Middle frontal gyrus (tissue), 1 donor: ENCODE results near the gene TEX29.

Experiments
- DNase-seq: peaks from one replicate; pipeline ENCODE4 v3.0.0-alpha.2; 2015; ENCODE audit warnings: low spot score; ENCODE audit errors: extremely low spot score

The TEX29 gene

DNA sequence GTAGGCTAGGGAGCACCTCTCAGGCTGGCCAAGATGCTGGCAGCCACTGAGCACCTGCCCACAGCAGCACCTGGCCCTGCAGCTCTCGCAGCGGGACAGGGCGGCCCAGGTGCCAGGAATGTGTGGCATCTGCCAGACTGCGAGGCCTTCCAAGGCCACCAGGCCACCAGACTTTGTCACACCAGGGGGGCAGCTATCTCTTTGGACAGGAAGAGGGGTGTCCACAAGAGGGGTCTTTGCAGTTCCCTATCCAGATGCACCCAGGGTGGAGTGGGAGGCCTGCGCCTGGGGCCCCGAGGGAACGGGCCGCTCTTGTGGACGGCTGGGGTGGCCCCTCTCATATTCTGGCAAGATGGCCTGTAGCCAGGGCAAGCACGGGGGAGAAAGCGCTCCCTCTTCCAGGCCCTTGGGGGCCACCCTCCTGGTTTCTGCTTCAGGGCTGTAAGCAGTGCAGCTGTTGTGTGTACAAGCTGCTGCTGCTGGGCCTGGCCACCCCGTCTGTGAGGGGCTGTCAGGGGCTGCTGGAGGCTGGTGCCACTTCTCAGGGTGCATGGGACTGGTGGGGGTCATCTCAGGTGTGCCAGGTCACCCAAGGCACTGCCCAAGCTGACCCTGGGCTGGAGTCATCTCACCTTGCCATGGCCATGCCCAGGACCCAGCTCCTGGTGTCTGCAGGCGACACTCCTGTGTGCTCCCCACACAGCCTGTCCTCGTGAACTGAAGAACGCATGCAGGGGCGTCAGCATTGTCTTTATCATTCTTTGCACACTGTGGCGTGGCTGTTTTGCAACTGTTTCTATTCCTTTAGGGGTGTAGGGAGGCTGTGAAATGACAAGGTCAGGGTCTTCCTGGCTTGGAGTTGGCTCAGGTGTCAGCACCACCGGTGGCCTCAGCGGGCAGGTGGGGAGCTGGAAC is 1.8 kb downstream of the TEX29 start:
- no peak for DNase-seq

DNA sequence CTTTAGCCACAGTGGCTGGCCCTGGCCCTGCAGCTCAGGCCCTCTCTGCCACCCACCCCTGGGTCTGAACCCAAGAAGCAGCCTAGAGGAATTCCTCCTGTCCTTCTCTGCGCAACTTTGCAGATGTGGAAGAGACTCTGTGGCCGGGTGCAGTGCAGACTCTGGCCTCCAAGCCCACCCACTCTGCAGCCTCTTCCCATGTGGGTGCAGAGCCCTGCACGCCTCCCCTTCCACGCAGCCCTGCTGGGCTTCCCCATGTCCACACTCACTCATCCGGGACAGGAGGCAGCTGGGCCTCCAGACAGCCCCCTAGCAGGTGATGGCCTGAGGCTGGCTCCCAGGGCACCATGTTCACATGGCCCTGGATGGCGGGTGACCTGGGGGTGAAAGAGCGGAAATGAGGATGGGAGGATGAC is 2.5 kb downstream of the TEX29 start:
- no peak for DNase-seq

DNA sequence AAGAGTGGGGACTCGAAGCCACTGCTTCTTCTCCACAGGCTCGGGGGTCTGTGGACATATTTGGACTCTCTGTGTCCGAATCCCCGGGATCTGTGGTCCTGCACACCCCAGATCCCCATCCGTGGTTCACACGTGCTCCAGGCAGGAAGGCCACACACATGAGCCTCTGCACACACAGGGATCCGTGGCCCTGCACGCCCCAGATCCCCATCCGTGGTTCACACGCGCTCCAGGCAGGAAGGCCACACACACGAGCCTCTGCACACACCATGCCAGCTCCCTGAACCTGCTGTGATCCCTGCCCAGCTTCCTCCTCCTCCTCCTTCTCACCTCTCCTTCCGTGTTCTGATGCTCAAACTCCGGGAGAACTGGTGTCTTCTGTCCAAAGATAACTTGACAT is 3.1 kb downstream of the TEX29 start:
- no peak for DNase-seq

DNA sequence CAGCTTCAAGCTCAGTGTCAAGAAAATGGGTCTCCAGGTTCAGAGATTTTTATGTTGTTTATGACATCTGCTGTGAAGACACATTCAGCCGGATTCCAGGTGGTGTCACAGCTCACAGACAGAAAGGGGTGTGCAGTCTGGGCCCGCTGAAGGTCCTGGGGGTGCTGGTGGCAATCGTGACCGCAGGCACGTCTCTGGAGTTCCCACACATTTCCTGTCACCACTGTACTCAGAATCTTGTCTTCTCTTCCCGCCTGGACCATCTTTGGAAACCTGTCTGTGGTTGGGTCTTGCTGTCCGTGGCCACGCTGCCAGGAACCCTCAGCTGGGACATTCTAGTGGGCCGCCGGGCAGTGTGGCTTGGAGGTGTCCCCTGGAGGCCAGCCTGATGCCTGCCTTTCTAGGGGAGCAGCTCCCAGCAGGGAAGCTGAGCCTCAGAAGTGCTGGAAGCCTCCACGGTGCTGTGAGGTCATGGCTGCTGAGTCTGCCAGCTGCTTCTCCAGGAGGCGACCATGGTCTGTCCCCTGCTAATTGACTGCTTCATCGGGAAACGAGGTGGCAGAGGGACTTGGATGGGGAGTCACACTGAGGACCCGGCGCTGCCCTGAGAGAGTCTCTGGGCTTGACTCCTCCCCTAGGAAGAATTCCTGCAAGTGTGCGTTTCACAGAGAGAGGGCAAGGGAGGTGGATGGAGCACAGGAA is 3.7 kb downstream of the TEX29 start:
- no peak for DNase-seq

DNA sequence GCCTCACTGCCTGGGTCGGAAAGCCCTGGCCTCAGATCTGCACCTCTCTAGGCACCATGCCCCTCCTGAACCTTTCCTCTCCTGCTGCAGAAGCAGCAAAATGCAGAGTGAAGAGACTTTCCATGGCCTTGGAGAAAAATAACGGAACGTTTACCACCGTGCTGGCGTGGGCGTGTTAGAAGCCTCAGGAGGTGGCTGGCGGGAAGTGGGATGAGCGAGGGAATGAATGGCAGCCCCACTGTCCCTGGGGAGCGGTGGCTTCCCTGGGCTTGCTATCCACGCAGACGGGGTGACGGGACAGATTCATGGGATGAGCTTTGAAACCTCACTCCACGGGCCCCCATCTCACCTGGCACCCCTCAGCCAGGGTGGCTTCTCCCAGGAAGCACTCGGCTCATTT is 4.3 kb downstream of the TEX29 start:
- no peak for DNase-seq

DNA sequence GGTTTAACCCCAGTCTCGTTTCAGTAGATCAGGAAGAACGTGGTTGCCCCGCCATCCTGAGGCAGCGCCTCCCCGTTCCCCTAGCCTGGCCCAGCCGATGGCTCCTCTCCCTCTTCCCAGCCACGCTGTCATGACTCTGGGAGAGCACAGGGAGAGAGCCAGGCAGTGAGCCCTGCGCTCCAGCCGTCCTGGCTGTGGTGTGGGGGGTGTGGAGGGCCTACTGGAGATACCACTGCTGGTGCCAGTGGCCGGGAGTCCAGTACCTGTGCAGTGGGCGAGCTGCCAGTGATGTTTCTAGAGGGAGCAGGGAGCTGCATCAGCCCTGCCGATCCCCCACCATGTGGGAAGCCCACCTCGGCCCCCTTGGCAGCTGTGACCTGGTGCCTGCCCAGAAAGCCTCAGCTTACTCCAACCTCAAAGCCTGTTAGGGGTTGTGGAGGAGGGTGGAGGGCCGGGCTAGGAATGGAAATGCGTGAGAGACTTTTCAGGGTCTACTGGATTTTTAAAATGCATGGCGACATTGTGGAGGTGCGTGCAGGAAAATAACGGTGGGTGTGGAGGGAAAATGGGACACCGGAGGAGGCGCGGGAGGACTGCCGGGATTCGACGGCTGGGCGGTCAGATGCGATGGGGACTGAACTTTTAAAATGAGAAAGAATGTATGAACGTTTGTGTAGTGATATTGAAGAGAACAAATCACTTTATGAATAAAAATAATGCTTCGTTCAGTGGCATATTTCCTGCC is 4.9 kb downstream of the TEX29 start:
- DNase-seq: no peak

DNA sequence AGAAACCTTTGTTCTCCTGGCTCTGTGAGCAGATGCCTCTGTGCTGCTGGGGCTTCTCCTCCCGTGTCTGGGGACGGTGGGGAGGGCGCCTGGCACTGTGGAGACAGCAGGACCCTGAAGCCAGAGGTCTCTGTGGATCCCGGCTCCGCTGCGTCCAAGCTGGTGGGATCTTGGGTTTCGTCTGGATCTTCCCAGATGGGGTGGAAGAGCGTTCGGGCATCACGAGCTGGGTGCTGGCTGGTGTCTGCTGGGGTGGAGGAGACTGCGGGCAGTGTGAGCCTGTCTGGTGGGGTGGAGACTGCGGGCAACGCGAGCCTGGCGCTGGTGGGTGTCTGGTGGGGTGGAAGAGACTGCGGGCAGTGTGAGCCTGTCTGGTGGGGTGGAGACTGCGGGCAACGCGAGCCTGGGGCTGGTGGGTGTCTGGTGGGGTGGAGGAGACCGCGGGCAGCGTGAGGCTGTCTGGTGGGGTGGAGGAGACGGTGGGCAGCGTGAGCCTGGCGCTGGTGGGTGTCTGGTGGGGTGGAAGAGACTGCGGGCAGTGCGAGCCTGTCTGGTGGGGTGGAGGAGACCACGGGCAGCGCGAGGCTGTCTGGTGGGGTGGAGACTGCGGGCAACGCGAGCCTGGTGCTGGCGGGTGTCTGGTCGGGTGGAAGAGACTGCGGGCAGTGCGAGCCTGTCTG is 5.6 kb downstream of the TEX29 start:
- no peak for DNase-seq

DNA sequence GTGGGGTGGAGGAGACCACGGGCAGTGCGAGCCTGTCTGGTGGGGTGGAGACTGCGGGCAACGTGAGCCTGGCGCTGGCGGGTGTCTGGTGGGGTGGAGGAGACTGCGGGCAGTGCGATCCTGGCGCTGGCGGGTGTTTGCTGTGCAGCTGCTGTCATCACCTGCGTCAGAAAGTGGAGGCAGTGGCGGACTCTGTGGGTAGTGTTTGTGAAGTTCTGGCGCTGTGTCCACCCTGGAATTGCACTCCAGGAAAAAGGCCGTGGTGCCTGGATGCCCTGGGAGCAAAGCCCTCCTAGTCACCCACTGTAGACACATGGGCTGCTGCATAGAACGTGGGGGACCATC is 6.2 kb downstream of the TEX29 start:
- no peak for DNase-seq

DNA sequence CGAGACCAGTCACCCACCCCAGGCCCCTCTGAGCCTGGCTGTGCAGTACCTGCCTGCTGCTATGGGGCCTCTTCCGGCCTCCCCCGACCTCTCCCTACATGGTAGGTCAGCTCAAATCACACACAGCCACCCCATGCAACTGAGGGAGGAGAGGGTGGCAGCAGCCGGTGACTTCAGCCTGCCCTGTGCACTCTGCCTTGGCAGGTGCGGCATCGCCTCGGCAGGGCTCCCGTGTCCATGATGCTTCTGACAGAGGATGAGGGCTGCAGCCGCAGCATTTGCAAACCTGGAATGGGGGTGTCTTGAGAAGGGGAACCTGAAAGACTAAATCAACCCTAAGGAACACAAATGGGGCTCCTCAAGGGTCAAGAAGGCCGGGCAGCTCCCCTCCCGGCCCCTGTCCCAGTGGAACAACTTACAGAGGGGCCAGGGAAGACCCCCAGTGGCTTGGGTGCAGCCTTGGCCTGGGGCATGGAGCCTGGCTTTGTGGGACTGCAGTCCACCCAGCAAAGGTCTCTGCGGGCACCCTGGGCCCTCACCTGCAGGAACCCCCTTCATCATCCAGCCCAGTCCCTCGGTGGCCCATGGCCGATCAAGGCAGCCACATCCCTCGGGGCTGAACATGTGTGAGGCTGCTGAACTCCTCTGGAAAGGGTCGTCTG is 6.7 kb downstream of the TEX29 start:
- no peak for DNase-seq

DNA sequence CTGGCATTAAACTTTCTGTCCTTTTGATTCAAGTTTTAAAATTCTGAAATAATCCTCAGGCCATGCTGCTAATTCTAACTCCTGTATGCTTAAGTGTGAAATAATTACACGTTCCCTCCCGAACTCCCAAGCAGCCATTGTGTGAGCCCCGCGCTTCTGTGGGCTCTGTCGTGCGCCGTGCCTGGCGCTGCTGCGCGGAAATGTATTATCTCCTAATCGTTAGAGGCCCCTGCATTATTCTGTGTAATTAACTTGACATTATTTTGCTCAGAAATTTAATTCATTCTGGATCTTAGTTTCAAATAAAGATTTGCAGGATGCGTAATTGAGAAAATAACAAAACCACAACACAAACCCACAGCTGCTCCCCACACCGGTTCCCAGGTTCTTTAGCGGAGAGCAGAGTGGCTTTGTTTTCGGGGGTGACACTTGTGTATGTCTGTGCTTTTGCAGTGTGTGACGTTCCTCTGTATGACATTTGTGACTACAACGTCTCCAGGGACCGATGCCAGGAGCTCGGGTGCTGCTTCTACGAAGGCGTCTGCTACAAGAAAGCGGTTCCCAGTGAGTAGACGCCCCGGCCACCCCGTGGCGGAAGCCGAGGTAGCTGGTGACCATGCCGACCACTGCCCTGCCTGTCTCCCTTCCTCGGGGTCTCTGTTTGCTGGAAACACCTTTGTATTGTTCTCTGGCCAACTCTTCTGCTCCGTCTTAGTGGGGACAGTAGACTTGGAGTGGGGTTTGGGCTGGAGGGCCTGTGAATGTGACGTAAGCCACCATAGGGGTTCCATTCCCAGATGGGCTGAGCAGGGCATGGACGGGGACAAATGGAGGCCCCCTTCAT is 7.5 kb downstream of the TEX29 start:
- DNase-seq: no peak

DNA sequence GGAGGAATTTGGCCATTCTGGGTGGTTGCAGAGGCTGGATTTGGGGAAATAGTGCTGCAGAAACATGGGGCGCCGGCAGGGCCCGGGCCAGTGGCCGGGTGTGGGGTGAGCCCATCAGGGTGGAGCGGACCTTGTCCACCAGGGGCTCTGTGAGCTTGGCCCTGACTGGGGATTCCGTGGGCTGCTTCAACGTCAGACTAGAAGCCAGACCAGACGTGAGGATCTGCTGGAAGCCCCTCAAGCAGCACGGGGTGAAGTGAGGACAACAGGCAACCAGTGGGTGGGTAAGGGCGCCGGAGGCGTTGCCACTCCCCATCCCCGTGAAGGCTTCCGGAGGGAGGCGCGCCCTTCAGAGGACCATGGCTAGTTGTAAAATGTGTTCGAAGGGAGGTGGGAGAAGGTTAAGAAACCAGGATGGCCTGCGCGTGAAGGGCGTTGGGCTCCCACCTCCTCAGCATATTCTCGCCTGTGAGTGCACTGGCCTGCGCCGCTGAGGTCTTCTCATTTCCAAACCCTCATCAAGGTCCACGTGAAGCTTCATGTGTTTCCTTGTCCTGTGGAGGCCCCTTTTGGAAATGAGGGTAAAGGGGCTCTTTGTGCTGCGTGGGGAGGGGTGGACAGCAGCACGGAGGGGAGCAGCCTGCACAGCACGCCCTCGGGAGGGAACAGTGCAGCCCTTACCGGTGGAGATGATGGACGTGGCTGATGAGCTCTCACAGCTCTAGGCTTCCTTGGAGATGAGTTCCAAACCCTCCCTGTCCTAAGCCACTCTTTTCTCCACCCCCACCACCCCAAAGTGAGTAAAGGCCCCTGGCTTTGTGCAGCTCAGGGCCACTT is 8.3 kb downstream of the TEX29 start:
- DNase-seq: no peak

DNA sequence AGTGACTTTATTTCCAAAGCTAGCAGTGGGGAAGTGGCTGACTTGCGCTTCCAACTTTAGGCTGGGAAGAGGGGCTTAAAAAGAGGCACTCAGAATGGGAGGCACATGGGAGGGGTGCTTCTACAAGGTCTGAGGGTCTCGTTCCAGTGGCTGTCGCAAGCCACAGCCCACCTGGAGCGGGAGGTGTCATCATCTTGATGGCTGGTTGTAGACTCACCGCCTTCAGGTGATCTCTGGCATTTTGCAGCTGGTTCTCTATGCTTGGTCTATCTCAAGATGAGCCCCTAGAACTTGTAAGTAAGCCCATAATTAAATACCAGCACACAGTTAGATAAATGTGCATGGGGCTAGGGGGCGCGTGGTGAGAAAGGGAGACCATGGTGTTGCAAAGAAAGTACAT is 9.2 kb downstream of the TEX29 start:
- DNase-seq: no peak

DNA sequence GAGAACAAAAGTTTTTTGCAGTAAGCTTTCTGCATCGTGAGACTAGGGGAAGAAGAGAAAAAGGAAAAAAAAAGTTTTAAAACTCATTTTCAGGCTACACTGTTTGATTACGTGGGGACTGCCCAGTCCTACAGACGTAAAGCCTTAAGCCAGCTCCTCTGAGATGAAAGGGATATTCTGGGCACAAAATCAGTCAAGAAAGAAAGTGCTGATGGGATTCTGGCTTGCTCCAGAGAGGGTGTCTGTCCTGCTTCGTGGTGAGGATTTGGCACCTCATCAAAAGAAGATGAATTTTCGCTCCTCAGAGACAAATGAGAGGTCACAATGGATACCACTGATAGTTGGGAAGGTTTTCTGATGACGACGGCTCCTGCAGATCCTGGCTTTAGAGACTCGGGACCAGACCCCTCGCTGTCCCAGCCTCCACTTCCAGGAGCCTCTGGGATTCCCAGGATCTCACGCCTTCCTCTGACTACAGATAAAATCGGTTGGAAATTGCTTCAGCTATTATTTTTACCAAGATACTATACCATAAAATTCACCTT is 9.7 kb downstream of the TEX29 start:
- DNase-seq: no peak

DNA sequence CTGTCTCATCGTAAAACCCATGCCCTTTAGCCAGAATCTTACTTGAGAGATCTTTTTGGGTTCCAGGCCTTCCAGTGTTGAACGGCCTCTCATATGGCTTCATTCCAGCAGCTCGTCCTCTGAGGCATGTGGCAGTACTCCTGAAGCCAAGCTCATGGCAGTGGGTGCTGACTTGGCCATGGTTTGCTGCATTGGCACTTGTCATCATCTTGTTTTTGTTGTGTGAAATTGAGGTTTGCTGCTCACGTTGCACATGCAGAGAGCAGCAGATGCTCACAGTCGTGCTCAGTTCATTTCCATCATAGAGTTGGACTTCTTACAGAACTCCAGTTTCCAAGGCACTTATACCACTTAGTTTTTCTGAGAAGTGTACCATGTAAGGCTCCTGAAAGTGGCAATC is 14.9 kb downstream of the TEX29 start:
- DNase-seq: no peak

DNA sequence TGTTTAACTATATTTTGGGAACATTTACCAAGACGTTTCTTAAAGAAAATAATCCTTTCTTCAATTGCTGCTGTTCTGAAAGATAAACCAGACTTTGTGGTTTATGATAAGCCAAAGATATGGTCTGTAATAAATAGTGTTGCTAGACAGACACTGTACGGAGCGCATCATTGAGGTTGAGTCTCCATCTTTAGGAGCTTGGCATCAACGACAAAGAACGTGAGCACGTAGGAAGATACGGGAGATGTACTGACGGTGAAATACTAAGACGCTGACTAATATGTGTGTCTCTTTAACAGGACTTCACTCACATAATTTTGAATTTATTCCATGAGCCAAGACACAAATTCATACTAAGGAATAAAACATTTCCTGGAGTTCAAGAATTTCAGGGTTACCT is 16.2 kb downstream of the TEX29 start:
- no peak for DNase-seq

DNA sequence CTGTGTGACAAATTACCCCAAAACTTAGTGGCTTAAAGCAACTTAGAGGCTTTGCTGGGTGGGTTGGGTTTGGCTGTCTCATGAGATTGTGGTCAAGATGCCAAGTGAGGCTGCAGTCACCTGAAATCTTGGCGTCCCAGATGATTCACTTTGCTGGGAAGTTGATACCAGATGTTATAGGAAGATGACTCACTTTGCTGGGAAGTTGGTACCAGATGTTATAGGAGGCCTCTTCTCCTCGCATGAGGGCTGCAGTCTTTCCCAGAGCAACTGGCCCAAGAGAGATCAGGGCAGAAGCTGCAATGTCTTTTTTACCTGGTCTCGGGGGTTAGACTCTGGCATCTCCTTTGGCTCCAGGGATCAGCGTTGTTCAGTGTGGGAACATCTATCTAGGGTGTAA is 16.8 kb downstream of the TEX29 start:
- no peak for DNase-seq

DNA sequence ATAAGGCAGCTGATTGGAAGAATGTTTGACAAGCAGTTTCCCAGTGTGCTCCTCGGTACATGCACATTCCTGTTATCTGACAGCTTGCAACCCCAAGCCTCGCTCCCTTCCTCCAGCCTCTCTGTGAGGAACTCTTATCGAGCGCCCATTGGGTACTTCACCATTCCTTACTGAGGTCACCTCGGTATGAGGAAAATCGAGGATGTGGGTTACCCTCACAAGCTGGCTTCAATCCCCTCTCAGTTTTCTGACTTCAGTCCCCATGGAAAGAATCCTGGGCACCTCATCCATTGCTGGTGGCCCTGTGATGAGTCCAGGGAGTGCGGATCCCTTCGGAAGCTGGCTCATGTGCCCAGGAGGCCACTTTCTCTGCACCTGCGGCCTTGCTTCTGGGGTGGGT is 17.3 kb downstream of the TEX29 start:
- no peak for DNase-seq

DNA sequence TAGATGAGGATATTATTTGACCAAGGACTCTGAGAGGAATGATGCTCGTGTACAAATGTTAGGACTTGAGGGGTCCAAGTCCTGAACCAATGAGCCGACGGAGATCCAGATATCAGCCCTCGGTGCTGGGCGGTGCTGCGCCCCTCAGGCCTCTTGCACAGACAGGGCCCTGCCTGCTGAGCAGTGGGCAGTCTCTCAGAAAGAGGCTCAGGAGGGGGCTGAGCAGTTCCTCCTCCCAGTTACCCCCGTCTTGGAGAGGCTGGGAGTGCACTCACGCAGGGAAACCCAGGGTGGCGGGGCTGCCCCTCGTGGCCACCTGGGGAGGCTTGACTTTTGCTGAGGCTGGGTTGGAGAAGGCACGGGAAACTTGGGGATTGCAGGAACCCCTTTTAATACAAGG is 18.4 kb downstream of the TEX29 start:
- DNase-seq: no peak
